Panc1 (cell line): ENCODE results near the gene STAT5A.

Source experiments
- POLR2AphosphoS5 ChIP-seq: IDR thresholded peaks from 2 replicates; pipeline ENCODE4 v1.6.1; 2012; ENCODE audit warnings: mild to moderate bottlenecking, low read depth, low read length, moderate library complexity
- TCF7L2 ChIP-seq: IDR thresholded peaks from 2 replicates; pipeline ENCODE4 v1.6.1; 2011; ENCODE audit warnings: mild to moderate bottlenecking, low read depth, low read length, inconsistent platforms
- TF ChIP-seq, protein P1 (sequence below): fragments of 450-650 bp; IDR thresholded peaks from 2 replicates; pipeline ENCODE4 v1.5.1; 2017; ENCODE audit warnings: mild to moderate bottlenecking
- TF ChIP-seq, protein P2 (sequence below), 2 experiments: IDR thresholded peaks; 2 replicates each; pipeline ENCODE4 v1.6.1; 2011 to 2012; ENCODE audit warnings: low read depth in 2 of 2, control low read depth in 1 of 2, low read length in 1 of 2, mild to moderate bottlenecking in 1 of 2, moderate library complexity in 1 of 2; ENCODE audit not compliant: insufficient read depth in 1 of 2

DNA sequence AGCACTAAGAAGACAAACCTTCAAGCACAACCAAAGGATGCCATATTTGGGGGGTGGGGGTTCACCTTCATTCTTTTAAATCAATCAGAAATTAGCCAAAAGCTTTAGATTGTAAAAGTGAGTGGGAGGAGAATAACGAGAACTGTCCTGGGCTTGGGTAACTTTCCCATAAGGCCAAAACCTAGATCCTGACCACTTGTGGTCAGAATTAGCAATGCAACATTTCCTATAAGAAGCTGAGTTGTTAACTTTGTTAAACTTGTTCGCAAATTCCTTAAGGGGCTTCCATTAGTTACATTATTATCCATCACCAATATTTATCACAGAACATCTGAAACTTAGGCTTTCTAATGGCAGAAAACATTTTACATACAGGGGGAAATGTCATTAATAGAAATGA lies 37.2 kb upstream of the STAT5A start:
- TF ChIP-seq, protein P1, sequence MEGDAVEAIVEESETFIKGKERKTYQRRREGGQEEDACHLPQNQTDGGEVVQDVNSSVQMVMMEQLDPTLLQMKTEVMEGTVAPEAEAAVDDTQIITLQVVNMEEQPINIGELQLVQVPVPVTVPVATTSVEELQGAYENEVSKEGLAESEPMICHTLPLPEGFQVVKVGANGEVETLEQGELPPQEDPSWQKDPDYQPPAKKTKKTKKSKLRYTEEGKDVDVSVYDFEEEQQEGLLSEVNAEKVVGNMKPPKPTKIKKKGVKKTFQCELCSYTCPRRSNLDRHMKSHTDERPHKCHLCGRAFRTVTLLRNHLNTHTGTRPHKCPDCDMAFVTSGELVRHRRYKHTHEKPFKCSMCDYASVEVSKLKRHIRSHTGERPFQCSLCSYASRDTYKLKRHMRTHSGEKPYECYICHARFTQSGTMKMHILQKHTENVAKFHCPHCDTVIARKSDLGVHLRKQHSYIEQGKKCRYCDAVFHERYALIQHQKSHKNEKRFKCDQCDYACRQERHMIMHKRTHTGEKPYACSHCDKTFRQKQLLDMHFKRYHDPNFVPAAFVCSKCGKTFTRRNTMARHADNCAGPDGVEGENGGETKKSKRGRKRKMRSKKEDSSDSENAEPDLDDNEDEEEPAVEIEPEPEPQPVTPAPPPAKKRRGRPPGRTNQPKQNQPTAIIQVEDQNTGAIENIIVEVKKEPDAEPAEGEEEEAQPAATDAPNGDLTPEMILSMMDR, result no peak; the same call in 1 of the 2 replicates
- TF ChIP-seq, protein P2, sequence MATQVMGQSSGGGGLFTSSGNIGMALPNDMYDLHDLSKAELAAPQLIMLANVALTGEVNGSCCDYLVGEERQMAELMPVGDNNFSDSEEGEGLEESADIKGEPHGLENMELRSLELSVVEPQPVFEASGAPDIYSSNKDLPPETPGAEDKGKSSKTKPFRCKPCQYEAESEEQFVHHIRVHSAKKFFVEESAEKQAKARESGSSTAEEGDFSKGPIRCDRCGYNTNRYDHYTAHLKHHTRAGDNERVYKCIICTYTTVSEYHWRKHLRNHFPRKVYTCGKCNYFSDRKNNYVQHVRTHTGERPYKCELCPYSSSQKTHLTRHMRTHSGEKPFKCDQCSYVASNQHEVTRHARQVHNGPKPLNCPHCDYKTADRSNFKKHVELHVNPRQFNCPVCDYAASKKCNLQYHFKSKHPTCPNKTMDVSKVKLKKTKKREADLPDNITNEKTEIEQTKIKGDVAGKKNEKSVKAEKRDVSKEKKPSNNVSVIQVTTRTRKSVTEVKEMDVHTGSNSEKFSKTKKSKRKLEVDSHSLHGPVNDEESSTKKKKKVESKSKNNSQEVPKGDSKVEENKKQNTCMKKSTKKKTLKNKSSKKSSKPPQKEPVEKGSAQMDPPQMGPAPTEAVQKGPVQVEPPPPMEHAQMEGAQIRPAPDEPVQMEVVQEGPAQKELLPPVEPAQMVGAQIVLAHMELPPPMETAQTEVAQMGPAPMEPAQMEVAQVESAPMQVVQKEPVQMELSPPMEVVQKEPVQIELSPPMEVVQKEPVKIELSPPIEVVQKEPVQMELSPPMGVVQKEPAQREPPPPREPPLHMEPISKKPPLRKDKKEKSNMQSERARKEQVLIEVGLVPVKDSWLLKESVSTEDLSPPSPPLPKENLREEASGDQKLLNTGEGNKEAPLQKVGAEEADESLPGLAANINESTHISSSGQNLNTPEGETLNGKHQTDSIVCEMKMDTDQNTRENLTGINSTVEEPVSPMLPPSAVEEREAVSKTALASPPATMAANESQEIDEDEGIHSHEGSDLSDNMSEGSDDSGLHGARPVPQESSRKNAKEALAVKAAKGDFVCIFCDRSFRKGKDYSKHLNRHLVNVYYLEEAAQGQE (IDR thresholded peaks at IDR 0.05; ENCODE audit: insufficient read depth in 1 of 2, low read depth in 2 of 2, low read length in 1 of 2), result no peak
- TF ChIP-seq TCF7L2 (no peak), POLR2AphosphoS5 (no peak)
